RPMI8226 (cell line): ENCODE data around the gene HPN.

Experiments used
- DNase-seq: peaks from one replicate; pipeline ENCODE4 v3.0.0-alpha.2; 2015

Gene HPN

DNA sequence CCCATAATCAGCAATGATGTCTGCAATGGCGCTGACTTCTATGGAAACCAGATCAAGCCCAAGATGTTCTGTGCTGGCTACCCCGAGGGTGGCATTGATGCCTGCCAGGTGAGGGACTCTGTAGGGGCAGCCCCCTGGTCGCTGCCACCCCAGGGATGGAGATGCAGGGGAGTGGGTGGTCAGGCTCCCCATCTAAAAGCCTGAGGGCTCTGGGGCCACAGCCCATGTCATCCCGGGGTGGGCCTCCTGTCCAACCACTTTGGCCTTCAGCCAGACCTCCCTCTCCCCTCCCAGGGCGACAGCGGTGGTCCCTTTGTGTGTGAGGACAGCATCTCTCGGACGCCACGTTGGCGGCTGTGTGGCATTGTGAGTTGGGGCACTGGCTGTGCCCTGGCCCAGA lies 24.1 kb downstream of the HPN start:
- DNase-seq = no peak

DNA sequence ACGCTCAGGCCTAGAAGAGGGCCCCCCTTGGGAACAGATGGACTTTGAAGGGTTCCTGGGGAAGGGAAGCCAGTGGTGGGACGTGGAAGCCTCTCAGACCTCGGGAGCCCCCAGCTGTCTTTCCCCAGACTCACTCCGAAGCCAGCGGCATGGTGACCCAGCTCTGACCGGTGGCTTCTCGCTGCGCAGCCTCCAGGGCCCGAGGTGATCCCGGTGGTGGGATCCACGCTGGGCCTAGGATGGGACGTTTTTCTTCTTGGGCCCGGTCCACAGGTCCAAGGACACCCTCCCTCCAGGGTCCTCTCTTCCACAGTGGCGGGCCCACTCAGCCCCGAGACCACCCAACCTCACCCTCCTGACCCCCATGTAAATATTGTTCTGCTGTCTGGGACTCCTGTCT lies 24.6 kb downstream of the HPN start:
- DNase-seq = no peak

DNA sequence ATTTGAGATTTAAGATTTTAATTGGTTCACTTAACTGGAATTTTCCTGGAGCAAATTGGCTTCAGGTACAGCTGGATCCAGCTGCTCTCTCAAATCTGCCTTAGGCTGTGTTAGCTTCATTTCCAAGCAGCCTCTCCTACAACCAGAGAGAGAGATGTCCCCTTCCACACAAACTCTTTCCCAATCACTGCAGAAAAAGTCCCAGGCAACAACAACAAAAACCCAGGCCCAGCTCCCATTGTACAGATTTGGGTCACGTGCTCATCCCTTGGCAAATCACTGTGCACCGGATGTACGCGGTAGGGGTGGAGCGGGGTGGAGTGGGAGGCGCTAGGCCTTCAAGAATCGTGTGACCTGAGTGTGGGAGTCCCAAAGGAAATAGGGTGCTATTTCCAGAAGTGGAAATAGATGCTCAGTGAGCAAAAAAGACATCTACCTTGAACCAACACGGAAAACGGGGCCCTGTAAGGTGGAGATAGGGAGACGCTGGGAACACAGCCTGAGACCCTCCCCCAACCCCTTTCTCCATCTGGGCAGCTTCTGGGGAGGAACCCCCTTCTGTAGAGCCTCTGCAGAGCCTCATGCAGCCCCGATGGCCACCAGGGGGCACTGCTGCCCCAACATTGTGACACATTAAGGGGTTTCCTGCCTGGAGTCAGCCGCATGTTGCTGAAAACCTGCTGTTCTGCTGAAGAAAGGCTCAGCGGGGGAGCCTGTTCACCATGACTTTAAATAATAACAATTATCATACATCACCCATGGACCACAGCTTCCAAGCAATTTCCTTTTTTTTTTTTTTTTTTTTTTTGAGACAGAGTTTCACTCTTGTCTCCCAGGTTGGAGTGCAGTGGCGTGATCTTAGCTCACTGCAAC lies 25.4 kb downstream of the HPN start:
- peak; percentile 82 for DNase-seq

DNA sequence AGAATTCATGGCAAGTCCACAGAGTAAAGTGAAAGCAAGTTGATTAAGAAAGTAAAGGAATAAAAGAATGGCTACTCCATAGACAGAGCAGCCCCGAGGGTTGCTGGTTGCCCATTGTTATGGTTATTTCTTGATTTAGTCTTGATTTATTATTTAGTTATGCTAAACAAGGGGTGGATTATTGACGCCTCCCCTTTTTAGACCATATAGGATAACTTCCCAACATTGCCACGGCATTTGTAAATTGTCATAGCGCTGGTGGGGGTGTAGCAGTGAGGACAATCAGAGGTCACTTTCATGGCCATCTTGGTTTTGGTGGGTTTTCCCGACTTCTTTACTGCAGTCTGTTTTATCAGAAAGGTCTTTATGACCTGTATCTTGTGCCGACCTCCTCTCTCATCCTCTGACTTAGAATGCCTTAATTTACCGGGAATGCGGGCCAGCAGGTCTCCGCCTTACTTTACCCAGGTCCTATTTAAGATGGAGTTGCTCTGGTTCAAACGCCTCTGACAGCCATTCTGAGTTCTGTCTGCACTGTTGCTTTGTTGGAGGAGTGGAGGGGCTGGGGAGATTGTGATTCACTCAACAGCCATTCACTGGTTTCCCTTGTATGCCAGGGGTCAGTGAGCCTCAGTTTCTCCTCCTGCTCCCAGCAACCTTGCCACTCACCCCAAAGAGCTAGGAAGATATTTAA lies 27.6 kb downstream of the HPN start:
- no peak for DNase-seq

DNA sequence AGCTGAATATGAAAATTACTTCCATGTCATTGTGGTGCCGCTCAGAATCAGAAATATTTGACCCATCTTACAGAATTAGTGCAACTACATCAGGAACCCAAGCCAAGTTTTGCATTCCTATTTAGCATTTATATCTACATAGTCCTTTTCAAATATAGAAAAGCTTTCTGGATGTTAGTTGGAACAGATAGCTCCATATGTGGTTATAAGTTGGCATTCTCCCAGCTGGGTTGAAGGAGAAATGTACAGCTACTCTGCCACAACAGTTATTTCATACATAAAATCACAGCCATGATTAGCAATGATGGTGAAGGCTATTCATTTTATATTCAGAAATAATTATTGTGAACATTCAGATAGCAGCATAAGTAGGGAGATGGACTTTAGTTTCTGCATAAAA lies 28.2 kb downstream of the HPN start:
- DNase-seq = no peak

DNA sequence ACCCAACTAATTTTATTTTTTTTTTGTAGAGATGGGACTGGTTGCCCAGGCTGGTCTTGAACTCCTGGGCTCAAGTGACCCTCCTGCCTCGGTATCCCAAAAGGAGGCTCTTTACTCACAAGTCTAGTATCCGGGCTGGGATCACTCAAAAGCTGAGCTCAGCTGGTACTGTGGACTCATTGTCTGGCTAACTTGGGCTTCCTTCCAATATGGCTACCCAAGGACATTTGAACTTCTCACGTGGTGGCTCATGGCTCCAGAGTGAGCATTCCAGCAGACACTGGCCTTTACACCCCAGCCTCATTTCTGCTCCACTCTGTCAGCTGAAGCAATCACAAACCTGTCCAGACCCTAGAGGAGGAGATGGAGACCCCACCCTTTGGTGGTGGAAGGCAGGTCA lies 28.9 kb downstream of the HPN start:
- DNase-seq = no peak

DNA sequence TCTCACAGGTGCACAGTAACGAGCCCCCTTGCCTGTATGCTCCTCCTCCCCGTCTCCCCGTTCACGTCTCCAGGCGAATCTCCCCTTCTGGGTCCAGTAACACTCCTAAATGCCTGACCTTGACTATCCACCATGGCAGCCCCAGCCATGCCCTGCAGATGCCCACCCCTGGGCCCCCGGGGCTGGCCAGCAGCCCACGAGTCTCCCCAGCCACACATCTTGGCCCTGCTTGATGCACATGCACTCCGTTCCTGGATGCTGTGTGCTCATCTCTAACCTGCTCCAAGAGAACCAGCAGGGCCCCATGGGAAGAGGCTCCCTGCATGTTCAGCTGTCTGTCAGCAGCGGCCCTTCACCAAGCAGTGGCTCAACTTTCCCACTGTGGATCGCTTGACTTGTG lies 32.0 kb downstream of the HPN start:
- no peak for DNase-seq

DNA sequence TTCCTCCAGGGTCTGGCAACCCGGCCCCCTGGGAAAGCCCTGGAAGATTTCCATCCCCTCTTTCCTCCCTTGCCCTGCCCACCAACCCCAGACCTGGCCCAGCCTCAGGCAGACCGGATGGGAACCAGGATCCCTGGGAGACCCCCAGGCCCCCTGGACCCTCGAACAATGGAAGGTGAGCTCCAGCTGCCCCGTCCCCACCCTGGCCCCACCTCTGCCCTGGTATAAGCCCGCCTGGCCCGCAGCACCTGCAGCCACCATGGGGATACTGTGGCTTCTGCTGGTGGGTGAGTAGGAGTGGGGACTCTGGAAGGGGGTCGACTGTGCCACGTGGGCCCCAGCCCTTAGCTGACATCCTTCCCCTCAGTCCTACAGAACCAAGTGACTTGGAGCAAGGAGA lies 32.4 kb downstream of the HPN start:
- no peak for DNase-seq

DNA sequence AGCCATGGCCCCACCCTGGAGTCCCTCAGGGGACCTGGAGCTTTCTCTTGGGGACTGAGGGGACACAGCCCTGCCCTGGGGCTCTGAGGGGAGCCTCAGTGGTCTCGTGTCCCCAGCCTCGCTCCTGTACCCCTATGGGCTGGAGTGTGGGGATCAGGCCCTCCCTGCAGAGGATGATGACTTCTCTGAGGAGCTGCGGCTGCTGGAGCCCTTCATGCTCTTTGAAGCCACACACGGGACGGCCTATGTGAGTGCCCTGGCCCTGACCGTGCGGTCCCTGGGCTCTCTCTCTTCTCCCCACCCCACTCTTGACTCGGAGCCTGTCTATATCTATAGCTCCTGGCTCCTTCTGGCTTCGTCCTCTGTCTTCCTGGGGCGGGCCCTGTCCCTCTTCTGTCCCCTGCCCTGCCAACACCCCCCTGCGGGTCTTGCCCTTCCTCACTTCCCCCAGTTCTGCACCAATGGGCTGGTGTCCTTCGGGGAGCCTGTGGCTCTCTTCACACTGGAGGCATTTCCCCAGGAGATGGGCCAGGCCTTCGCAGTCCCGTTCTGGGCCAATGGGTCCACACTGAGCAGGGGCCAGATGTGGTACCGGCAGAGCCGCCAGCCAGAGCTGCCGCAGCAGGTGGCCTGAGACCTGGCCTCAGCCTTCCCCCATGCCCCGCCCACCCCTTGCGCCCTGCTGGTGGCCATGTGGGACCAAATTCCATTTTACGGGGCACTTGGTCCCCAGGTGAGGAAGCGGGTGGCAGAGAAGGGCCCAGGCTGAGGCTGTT lies 33.1 kb downstream of the HPN start:
- no peak for DNase-seq

DNA sequence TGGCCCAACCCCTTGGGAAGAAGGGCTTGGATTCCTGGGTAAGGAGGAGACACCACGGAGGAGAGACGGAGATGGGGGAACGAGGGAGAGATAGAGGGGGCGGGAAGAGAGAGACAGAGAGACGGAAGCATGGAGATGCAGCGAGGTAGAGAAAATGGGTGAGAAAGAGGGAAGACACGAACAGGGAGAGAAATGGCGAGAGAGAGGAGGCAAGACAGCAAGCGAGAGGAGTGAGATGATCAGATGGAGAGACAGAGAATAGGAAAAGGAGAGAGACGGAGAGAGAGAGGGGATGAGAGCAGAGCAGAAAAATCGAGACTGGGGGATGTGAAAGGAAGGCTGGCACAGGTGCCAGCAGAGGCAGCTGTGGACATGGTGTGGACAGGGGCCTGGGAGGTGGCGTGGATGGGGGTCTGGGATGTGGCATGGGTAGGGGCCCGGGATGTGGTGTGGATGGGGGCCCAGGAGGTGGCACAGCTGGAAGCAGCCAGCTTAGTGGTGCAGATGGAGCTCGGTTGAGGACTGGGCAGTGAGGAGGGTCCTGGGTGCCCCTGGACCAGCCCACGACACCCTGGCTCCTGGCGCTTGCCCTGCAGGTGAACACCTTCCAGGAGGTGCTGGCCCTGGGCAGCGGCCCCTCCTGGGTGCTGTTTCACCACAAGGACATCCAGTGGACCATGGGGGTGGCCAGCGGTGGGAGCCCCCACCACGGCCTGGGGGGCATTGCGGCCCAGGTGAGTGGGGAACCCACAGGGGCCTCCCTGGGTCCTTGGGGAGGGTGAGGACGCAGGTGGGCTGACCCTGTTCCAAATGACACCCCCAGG lies 33.9 kb downstream of the HPN start:
- DNase-seq = no peak

DNA sequence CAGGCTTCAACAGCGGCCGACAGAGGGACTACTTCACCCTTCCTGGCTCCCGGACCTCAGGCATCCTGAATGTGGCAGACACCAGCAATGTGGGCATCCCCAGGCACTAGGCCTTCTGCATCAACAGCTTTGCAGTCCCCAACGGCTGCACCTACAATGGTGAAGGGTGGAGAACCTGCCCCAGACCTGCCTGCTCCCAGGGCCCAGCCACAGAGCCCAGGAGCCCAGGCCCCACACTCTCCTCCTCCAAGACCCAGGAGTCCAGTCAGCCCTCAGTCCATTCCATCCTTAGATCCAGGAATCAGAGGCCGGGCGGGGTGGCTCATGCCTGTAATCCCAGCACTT lies 34.5 kb downstream of the HPN start:
- DNase-seq = no peak

DNA sequence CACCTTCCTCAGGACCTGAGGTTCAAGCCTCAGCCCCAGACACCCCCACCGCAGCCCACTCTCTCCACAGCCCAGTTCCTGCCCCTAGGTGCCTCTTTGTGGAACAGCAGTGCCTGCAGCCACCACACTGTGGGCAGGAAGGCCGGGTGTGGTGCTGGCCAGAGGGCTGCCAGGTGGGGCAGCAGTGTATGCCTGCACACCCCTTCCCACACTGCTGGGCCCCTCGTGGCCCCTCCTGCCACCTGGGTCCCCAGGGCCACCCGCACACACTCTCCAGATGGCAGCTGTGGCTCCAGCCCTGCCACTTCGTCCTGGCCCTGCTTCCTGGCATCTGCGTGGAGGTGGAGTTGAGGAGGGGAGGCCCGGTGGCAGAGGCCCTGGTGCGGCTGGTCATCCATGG lies 35.1 kb downstream of the HPN start:
- DNase-seq = no peak

DNA sequence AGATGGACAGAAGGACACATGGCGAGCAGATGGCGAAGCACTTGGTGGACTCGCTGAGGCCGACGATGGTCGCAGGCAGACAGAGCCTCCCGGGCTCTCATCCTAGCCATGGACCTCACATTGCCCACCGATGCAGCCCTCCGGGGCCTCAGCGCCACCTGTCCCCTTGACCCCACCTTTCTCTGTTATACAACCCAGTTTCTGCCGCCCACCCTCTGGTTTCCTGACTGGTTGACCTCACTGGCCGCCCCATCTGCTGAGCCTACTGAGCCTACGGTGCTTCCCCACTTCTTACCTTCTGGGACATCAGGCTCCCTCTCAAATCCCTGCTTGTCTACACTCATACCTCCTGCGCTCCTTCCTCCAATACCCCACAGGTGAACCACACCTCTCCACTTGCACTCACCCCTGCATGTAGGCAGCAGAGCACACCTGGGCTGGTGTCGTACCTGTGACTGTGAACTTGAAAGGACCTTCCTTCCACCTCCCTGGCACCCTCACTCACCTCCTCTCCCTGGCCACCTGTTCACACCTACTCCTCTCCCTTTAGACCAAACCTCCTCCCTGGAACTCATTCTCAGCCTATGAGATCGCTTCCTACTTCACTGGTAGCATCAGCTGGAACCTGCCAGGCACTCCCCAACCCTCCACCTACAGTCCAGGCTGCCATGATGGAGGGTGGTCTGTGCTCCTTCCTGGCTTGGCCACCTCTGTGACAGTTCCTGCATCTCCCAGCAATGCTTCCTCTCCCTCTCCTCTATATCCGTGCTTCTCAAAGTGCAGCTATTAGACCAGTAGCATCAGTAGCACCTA lies 36.1 kb downstream of the HPN start:
- no peak for DNase-seq

DNA sequence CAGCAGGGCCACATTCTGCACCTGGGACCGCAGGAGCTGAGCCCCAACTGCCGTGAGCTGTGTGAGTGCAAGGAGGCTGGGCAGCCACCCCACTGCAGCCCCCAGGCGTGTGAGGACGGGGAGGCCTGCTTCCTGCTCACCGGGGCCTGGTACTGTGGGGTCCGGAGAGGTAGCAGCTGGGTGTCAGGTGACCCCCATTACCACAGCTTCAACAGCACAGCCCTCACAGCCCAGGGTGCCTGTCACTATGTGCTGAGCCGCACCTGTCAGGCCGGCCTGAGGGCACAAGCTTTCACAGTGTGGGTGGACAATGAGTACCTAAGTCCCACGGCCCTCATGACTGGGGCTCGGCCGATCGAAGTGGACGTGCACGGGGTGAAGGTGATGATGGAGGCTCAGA lies 38.3 kb downstream of the HPN start:
- DNase-seq = no peak

DNA sequence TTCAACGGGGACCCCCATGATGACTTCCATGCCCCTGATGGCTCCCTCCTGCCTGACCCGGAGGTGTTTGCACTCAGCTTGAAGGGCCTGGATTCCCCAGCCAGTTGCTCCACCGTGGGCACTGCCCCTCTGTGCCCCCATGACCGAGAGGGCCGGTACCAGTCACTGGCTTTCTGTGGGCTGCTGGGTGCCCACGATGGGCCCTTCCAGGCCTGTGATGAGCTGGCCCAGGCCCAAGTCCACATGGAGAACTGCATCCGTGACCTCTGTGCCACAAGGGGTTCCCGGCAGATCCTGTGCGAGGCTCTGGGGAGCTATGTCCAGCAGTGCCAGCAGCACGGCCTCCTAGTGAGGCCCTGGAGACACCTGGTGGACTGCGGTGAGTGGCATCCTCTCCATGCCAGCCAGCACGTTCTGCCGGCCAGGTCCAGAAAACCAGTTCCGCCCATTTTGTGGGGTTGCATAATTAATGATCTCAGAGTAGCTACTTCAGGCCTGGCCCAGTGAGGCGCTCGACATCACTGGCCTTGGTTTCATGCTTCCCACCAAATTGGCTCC lies 39.2 kb downstream of the HPN start:
- DNase-seq = no peak

DNA sequence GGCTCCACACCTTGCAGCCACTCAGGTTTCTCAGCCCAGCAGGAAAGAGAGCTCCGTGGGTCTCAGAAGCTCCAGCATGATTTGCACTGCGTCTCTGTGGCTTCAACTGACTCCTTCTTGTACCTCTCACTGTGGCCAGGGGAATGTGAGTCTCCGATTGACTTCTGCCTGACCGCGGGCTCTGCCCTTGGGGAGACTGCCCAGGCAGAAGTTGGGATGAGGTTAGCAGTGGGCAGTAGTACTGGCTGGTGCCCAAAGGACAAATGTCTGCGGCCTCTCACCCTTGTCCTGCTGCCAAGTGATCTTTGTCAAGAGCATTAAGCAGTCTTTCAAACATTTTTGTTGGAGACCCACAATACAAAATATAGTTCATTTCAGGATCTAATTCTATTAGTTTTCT lies 39.7 kb downstream of the HPN start:
- no peak for DNase-seq

DNA sequence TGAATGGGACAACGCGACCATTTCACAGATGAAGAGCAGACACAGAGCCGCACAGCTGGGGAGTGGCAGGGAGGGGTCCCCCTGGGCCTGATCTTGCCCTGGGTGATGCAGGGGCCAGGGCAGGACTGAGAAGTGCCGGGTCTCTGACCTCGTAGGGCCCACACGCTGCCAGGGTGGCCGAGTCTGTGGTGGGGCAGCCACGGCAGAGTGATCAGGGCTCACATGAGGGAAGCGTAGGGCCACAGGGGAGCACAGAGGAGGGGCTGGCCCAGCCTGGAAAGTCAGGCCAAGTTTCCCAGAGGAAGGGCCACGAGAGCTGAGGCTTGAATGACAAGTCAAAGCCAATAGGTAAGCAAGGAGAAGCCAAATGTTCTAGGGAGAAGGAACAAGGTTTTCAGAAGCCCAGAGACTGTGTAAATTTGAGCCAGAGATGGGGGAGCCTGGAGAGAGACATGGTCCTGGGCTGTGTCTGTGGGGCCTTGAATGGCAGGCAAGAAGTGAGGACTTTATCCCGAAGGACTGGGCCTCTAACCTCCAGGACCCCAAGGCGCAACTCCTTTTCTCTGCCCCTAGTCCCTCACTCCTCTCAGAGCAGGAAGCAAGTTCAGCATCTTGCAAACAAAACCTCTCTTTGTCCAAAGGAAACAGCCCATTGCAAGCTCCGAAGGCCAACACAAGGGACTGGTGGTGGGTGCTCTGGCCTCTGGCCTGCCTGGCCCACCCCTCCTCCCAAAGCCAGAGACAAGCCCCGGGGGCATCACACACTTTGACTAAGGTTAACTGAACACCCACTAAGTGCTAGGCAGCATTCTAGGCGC lies 42.4 kb downstream of the HPN start:
- no peak for DNase-seq

DNA sequence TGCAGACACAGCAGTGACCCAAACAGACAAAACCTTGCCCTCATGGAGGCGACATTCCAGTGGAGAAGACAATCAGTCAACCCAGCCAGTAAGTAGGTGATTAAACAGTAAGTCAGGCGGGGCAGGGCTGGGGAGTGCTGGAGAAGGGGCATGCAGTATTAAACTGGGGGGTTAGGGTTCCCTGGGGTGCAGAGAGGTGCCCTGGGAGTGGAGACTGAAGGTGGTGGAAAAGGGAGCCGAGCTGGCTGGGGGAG lies 42.9 kb downstream of the HPN start:
- DNase-seq = no peak

DNA sequence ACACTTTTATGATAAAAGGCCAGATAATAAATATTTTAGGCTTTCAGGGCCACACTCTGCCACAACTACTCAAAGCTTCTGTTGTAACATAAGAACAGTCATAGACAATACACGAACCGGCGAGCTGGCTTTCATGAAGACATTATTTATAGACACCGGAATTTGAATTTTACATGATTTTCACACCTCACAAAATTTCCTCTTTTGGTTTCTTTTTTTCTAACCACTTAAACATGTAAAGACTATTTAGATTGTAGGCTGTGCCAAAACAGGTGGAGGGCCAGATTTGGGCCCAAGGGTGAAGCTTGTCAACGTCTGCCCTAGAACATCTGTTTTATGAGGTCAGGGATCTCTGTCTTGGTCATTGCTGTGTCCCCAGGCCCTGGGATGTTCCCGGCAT lies 44.4 kb downstream of the HPN start:
- no peak for DNase-seq

DNA sequence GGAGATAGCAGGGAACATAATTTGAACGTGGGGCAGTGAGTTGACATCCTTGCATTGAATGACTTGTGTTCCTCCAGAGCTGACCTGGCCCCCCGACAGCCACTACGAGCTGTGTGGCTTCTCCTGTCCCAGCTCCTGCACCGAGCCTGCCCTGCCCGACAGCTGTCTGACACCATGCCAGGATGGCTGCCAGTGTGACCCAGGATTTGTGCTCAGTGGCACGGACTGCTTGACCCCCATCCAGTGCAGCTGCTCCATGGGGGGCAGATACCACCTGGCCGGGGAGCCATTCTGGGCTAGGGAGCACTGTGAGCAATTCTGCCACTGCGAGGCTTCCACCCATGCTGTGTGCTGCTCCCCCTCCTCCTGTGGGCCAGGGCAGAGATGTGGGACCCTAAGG lies 44.9 kb downstream of the HPN start:
- DNase-seq = no peak

DNA sequence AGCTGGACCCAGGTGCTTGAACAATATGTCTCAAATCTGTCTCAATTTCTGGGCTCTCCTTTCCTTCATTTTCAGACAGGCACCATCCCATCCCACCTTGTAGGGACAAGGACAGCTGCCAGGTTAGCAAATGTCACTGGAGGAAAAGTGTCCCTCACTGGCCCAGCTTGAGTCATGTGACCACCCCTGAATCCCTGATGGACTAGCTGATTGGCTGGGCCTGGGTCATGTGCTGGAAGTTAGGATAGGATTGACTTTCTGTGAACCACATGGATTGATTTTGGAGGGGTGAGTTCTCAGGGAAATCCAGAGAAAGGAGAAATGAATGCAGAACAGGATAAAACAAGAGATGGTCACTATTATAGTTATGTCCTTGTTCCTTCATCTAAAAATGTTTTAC lies 45.9 kb downstream of the HPN start:
- no peak for DNase-seq
